ENCODE data around the gene KIAA1143.

Gene KIAA1143

DNA sequence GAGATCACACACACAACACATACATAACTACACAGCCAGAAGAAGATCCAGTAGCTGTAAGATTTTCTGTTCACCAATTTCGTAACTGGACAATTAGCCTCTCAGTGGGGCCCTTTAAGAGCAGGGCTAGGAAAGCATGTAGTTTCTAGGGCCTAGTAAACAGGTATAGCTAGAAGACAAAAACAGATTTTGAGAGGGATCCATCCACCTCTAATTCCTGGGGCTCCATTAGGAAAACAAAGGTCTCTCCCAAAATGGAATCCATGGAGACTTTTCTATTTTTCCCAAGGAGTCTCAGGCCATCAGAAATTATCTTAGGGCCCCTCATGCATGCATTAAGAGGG lies 10.7 kb upstream of the KIAA1143 start:
- TF ChIP-seq, protein P1, sequence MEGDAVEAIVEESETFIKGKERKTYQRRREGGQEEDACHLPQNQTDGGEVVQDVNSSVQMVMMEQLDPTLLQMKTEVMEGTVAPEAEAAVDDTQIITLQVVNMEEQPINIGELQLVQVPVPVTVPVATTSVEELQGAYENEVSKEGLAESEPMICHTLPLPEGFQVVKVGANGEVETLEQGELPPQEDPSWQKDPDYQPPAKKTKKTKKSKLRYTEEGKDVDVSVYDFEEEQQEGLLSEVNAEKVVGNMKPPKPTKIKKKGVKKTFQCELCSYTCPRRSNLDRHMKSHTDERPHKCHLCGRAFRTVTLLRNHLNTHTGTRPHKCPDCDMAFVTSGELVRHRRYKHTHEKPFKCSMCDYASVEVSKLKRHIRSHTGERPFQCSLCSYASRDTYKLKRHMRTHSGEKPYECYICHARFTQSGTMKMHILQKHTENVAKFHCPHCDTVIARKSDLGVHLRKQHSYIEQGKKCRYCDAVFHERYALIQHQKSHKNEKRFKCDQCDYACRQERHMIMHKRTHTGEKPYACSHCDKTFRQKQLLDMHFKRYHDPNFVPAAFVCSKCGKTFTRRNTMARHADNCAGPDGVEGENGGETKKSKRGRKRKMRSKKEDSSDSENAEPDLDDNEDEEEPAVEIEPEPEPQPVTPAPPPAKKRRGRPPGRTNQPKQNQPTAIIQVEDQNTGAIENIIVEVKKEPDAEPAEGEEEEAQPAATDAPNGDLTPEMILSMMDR (IDR thresholded peaks at IDR 0.05; ENCODE audit: low read depth, low read length, missing control alignments) = no peak
- no peak for DNase-seq (ENCODE audit: low read depth)
- in situ Hi-C loops (cut with HindIII; ENCODE audit: low sequenced_read_pairs) = no loop called here
- no peak overlapping the region for H3K4me3 ChIP-seq (ENCODE audit: low read depth, low read length)

DNA sequence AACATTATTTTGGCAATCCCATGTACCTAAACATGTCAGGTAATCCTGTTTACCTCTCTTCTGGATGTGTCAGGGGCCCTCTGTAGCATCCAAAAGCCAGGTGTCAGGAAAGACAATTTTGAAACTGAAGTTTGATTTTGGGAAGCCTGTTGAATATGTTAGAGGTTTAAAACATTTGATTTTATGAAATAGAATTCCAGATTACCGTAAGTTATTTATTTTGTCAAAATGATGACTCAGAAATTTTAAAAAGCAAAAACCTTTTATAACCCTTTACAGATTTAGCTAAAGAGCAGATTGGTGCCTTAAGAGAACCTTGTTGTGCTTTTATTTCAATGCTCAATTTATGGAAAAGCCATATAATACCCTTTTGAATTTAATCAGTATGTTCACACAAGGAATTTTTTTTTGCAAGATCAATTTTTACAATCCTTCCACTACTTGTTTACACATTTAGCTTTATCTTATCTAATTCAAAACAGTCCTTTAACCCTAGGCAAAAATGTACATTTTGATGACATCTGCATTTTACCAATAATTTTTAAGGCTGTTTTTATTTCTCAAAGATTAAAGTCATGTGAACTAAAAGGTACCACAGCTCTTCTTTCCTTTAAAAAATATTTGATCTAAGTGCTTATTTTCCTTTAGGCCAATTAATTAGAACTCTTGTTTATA lies 10.1 kb upstream of the KIAA1143 start:
- no peak for DNase-seq (ENCODE audit: low read depth)
- in situ Hi-C loops (cut with HindIII; ENCODE audit: low sequenced_read_pairs) = no loop called here
- H3K4me3 ChIP-seq (ENCODE audit: low read depth, low read length) = no peak overlapping the region
- TF ChIP-seq, protein P1 (IDR thresholded peaks at IDR 0.05; ENCODE audit: low read depth, low read length, missing control alignments) = no peak

DNA sequence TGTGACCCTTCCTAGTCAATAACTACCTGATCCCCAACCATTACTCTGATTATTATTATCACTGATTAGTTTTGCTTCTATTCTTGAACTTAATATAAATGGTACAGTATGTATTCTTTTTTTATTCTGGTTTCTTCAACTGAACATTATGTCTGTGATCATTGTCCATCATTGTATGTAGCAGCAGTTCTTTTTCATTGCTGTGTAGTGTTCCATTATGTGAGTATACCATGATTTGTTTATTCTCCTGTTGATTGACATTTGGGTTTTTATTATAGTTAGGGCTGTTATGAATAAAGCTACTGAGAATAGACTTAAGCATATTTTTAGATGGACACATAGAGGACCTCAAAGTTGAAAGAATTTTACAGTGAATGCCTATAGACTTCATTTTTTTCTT lies 2.8 kb upstream of the KIAA1143 start:
- no peak for DNase-seq (ENCODE audit: low read depth)
- H3K4me3 ChIP-seq (ENCODE audit: low read depth, low read length) = no peak overlapping the region
- TF ChIP-seq, protein P1 (IDR thresholded peaks at IDR 0.05; ENCODE audit: low read depth, low read length, missing control alignments) = no peak
- in situ Hi-C loops (cut with HindIII; ENCODE audit: low sequenced_read_pairs) = no loop called here

DNA sequence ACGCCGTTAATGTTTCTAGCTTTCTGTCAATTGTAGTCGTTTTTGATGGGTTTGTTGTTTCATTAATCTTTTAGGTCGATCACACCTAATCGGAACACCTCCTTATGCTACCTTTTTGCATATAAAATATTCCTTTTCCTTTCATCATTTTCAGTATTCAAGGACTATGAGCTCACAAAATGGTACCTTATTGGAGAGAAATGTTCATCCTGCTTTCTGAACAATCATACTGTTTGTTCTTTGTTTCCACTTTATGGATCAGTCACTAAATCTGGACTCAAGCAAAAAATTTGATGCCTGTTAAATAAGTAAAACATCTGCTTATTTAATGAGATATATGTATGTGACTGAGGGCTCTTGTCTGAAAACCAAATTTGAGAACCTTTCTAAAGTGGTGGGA lies 1.3 kb upstream of the KIAA1143 start:
- in situ Hi-C loops (cut with HindIII; ENCODE audit: low sequenced_read_pairs) = no loop called here
- H3K4me3 ChIP-seq (ENCODE audit: low read depth, low read length) = peak overlapping the region; percentile 76
- TF ChIP-seq, protein P1 (IDR thresholded peaks at IDR 0.05; ENCODE audit: low read depth, low read length, missing control alignments) = no peak
- no peak for DNase-seq (ENCODE audit: low read depth)

DNA sequence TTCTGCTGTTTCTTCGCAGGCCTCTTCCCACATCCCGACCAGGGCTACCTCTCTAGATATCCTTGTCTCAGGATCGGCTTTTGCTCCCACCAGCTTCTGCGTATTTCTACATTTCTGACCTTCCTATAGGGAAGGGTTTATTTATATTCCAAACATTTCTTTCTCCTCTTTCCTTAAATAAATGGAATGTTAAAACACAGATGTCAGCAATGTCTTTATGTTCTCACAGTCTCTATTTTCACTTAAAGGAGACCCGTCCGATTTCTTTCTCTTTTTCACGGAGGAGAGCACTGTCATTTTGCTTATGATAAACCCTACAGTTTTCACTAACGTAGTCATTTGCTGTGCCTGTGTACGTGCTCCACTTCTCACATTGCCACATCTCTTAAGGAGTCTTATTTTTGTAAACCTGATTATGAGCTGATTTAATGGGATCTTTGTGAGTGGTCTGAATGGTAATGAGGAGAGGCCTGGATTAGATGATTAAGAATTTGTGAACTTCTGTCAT lies 805 bp upstream of the KIAA1143 start:
- H3K4me3 ChIP-seq (ENCODE audit: low read depth, low read length) = peak overlapping the region; percentile 76
- DNase-seq (ENCODE audit: low read depth) = no peak
- TF ChIP-seq, protein P1 (IDR thresholded peaks at IDR 0.05; ENCODE audit: low read depth, low read length, missing control alignments) = no peak
- in situ Hi-C loops (cut with HindIII; ENCODE audit: low sequenced_read_pairs) = no loop called here

DNA sequence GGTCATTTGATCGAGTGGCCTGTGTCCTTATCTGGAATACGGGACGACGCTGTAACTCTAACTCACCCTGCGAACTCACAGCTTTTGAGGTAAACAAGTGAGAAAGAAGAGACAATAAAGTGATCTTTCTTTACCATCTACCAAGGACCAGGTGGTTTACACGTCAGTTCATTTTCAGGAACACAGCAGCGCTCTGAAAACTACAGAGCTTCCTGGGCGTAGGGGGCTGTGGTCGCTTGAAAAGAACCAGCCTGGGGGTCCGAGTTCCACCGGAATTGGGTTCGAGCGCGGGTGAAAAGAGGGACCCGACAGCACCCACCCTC lies 357 bp downstream of the KIAA1143 start:
- no peak for DNase-seq (ENCODE audit: low read depth)
- TF ChIP-seq, protein P1 (IDR thresholded peaks at IDR 0.05; ENCODE audit: low read depth, low read length, missing control alignments) = no peak
- H3K4me3 ChIP-seq (ENCODE audit: low read depth, low read length) = peak overlapping the region; percentile 76
- in situ Hi-C loops (cut with HindIII; ENCODE audit: low sequenced_read_pairs) = no loop called here
